Measurements from ENCODE around the gene SDCCAG8. TPM values are rescaled to one million over a fixed set of nuclear protein-coding genes. Genes with fewer than 3 reads are reported as not detected.

SDCCAG8 gene
- total RNA-seq, 2 donors from 2014 or later = 23.2 to 91.0 TPM

GRCh38 chr1:243500512-243500911 is 244.7 kb downstream of the SDCCAG8 start:
- no peak overlapping the region for H3K4me3 ChIP-seq
- no peaks in the 10 kb centered on the region for H3K27me3 ChIP-seq (replicated peaks; ENCODE audit: insufficient read depth)
- no peaks in the 10 kb centered on the region for H3K9me3 ChIP-seq
- peaks cover 5% of the 10 kb centered on the region for H3K36me3 ChIP-seq
- no peak for TF ChIP-seq CTCF (IDR thresholded peaks at IDR 0.05)
- ATAC-seq (ENCODE audit: insufficient number of reproducible peaks, low FRiP score, low read depth) (no peak), DNase-seq (ENCODE audit: low spot score) (no peak)
- H3K27ac ChIP-seq = no peak overlapping the region
- H3K4me1 ChIP-seq (ENCODE audit: control insufficient read depth in 1 of 2, low read depth in 2 of 2) = peaks cover 0 to 10% of the 10 kb centered on the region in 2 donors

- ATAC-seq (ENCODE audit: insufficient number of reproducible peaks, low FRiP score, low read depth) (no peak), DNase-seq (ENCODE audit: low spot score) (no peak)
- peaks cover 5% of the 10 kb centered on the region for H3K36me3 ChIP-seq
- peaks cover 0 to 5% of the 10 kb centered on the region in 2 donors for H3K4me1 ChIP-seq (ENCODE audit: control insufficient read depth in 1 of 2, low read depth in 2 of 2)
- H3K9me3 ChIP-seq = no peaks in the 10 kb centered on the region
- no peak overlapping the region for H3K4me3 ChIP-seq
- TF ChIP-seq CTCF (IDR thresholded peaks at IDR 0.05) = no peak
- H3K27me3 ChIP-seq (replicated peaks; ENCODE audit: insufficient read depth) = no peaks in the 10 kb centered on the region
- peak overlapping the region in 1 of 2 donors; percentile 7 for H3K27ac ChIP-seq
Observed at GRCh38 chr1:243501002-243501401, 245.2 kb downstream of the SDCCAG8 start.

DNA sequence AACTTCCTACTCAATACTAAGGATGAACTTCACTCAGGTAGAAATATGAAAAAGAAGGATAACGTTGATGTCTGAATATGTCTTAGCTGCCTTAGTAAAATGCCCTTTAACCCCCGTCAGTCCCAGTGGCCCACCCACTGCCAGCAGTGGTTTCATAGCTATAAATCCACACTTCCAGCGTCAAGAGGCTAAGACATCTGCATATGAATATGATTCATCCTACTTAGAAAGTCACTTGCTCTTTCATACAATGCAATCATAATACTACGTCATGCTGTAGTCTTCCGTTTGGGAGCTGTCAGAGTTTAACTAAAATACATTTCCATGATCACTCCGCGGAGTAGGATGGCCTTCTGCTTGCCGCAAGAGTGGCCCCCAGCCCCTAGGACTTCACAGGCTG is 247.3 kb downstream of the SDCCAG8 start:
- H3K4me3 ChIP-seq = no peak overlapping the region
- no peak for ATAC-seq (ENCODE audit: insufficient number of reproducible peaks, low FRiP score, low read depth)
- H3K27me3 ChIP-seq (replicated peaks; ENCODE audit: insufficient read depth) = no peaks in the 10 kb centered on the region
- no peak for DNase-seq (ENCODE audit: low spot score)
- no peak for TF ChIP-seq CTCF (IDR thresholded peaks at IDR 0.05)
- H3K36me3 ChIP-seq = peaks cover 5% of the 10 kb centered on the region
- H3K4me1 ChIP-seq (ENCODE audit: control insufficient read depth in 1 of 2, low read depth in 2 of 2) = no peaks in the 10 kb centered on the region
- H3K9me3 ChIP-seq = no peaks in the 10 kb centered on the region
- H3K27ac ChIP-seq = no peak overlapping the region

DNA sequence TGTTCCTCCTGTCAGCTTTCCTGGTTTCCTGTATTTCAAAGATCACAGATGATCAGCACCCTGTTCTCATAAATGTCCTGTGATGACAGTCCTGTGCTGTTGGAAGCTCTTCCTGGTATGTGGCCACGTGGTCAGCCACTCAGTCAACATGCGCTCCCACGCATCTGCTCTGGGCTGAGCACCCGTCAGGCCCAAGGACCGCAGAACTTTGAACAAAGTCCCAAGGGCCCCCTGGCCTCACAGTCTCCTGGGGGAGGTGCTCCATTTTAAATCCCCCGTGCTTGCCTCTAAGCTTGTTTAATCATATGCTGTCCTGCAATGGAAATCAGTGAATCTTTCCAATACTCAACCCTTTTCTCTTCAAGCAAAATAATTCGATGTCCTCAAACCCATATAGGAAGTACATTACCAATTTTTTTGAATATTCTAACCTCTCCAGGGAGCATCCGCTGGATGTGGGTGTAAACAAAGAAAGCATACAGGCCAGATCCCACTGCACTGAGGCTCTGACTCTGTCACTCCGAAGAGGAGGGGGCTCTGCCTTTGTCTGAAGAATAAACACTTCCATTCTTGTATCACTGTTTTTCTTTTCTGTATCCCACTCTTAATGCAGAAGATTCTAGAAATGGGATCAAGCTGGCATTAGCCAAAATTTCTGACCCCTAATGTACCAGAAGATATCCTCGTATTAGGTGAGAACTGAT is 250.3 kb downstream of the SDCCAG8 start:
- DNase-seq (ENCODE audit: low spot score) (no peak), ATAC-seq (ENCODE audit: insufficient number of reproducible peaks, low FRiP score, low read depth) (no peak)
- H3K9me3 ChIP-seq = no peaks in the 10 kb centered on the region
- no peaks in the 10 kb centered on the region for H3K27me3 ChIP-seq (replicated peaks; ENCODE audit: insufficient read depth)
- TF ChIP-seq CTCF (IDR thresholded peaks at IDR 0.05) = no peak
- no peak overlapping the region for H3K4me3 ChIP-seq
- peaks cover 9% of the 10 kb centered on the region for H3K36me3 ChIP-seq
- H3K4me1 ChIP-seq (ENCODE audit: control insufficient read depth in 1 of 2, low read depth in 2 of 2) = no peaks in the 10 kb centered on the region
- H3K27ac ChIP-seq = no peak overlapping the region

DNA sequence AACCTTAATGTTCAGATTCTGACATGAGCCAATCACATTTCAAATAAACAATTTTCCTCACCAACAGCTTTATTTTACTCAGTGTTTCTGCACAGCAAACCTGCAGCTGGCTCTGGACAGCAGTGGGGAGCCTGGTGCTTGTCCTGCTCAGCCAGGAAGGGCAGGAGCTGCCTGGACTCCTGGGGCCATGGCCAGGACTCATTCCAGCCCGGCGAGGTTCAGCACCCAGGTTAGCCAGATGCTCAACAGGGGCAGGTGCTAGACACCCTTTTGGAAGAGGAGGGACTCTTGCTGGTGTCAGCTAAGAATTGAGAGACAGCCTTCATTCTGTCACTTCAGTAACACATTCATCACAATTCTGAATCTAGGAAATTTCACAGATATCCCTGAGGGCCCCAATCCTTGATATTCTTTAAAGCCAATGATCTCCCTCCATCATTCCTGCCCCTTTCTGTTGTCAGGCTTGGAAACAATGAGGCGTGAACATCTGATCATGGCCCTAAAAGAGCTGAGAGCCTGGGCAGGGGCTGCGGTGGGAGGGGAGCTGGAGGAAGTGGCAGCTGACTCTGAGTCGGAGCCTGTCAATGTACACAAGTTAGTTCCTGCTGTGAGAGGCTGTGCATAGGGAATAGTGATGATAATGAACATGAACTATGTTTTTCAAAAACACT is 251.3 kb downstream of the SDCCAG8 start:
- Histone ChIP-seq H3K27me3 (replicated peaks; ENCODE audit: insufficient read depth) (no peaks in the 10 kb centered on the region), H3K4me3 (no peak overlapping the region), H3K36me3 (peaks cover 11% of the 10 kb centered on the region), H3K27ac (no peak overlapping the region), H3K9me3 (no peaks in the 10 kb centered on the region), H3K4me1 (ENCODE audit: control insufficient read depth in 1 of 2, low read depth in 2 of 2) (no peaks in the 10 kb centered on the region)
- DNase-seq (ENCODE audit: low spot score) = no peak
- no peak for TF ChIP-seq CTCF (IDR thresholded peaks at IDR 0.05)
- no peak for ATAC-seq (ENCODE audit: insufficient number of reproducible peaks, low FRiP score, low read depth)

Measured in thoracic aorta (tissue), 2 donors.